DOHH2 (cell line): ENCODE results near the gene FRMPD4.

Source experiments
- EZH2phosphoT487 ChIP-seq: fragments of 200-600 bp; sonication (generic); IDR thresholded peaks from 2 replicates; pipeline ENCODE4 v1.6.1; 2017; ENCODE audit warnings: borderline replicate concordance, mild to moderate bottlenecking, antibody characterized with exemption, low read length, moderate library complexity, mixed read lengths
- TF ChIP-seq, protein P1 (sequence below): fragments of 200-600 bp; sonication (generic); IDR thresholded peaks from one replicate; pipeline ENCODE4 v1.5.1; 2014; ENCODE audit warnings: antibody characterized with exemption, mild to moderate bottlenecking, low read depth, low read length; ENCODE audit not compliant: poor library complexity, severe bottlenecking

DNA sequence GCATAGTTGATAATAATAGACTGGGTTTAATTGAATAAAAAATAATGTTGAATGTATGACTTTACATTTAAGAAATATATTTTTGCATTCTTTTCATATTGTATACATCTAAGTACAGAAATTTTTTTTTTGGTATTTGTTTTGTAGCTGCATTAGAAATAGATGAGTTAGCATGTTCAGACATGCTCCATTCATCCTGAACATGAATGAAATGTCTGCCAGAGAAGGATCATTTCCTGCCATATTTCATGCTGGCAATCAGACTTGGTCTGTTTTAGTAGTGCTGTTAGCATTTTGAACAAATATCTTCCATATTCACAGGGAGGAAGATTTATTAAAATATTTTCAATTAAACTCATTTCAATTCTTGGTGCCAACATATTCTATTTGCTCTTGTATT lies 98.9 kb downstream of the FRMPD4 start:
- TF ChIP-seq, protein P1, sequence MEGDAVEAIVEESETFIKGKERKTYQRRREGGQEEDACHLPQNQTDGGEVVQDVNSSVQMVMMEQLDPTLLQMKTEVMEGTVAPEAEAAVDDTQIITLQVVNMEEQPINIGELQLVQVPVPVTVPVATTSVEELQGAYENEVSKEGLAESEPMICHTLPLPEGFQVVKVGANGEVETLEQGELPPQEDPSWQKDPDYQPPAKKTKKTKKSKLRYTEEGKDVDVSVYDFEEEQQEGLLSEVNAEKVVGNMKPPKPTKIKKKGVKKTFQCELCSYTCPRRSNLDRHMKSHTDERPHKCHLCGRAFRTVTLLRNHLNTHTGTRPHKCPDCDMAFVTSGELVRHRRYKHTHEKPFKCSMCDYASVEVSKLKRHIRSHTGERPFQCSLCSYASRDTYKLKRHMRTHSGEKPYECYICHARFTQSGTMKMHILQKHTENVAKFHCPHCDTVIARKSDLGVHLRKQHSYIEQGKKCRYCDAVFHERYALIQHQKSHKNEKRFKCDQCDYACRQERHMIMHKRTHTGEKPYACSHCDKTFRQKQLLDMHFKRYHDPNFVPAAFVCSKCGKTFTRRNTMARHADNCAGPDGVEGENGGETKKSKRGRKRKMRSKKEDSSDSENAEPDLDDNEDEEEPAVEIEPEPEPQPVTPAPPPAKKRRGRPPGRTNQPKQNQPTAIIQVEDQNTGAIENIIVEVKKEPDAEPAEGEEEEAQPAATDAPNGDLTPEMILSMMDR, result no peak
- no peak for TF ChIP-seq EZH2phosphoT487
